T-helper 2 cell (primary cell): ENCODE data around the gene EPM2A.

ENCODE experiments used
- DNase-seq, 5 experiments: peaks; one replicate each; pipeline versions ENCODE4 v3.0.0 to v3.0.0-alpha.2; 2012 to 2022

The EPM2A gene

GRCh38 chr6:145601397-145601796 lies 133.9 kb downstream of the EPM2A start:
- no peak for DNase-seq

GRCh38 chr6:145600299-145600698 lies 135.0 kb downstream of the EPM2A start:
- no peak for DNase-seq

GRCh38 chr6:145588981-145589380 lies 146.3 kb downstream of the EPM2A start:
- DNase-seq: no peak

GRCh38 chr6:145587334-145587733 lies 148.0 kb downstream of the EPM2A start:
- DNase-seq: no peak

GRCh38 chr6:145583753-145584152 lies 151.6 kb downstream of the EPM2A start:
- no peak for DNase-seq
